ENCODE results near the gene RBM18. TPM values are rescaled to one million over a fixed set of nuclear protein-coding genes. Genes with fewer than 3 reads are reported as not detected.
A peak's percentile ranks its signal among the peaks of the same experiment; 100 is the strongest.

The RBM18 gene
- total and polyA plus RNA-seq, 2 of the 4 experiments (the other 2 are of a cell fraction): 8.4 to 15.6 TPM

GRCh38 chr9:122263699-122264349, 816 bp downstream of the RBM18 start:
- Histone ChIP-seq H3K27me3 (ENCODE audit: control insufficient read depth, insufficient read depth, low read length) (no peaks in the 10 kb centered on the region), H4K8ac (ENCODE audit: low read depth in 2 of 2, low read length in 2 of 2) (peak overlapping the region; percentile 82 to 97), H4K91ac (ENCODE audit: insufficient read depth, low read depth, low read length) (peak overlapping the region; percentile 93; the same call in 1 of the 2 replicates), H2AK5ac (ENCODE audit: low read depth, low read length) (peak overlapping the region; percentile 10; the same call in 1 of the 2 replicates), H3K14ac (replicated peaks; ENCODE audit: low read depth, low read length) (peak overlapping the region; percentile 98), H2AK9ac (replicated peaks; ENCODE audit: low read depth, low read length, poor library complexity) (peak overlapping the region; percentile 97), H2AFZ (replicated peaks; ENCODE audit: low read length, poor library complexity) (peak overlapping the region; percentile 100), H3K79me1 (ENCODE audit: low read depth in 1 of 2, low read length in 2 of 2) (peaks cover 48 to 69% of the 10 kb centered on the region in 2 experiments), H3K18ac (ENCODE audit: low read depth, low read length) (peak overlapping the region; percentile 77), H3K9me3 (ENCODE audit: control insufficient read depth, insufficient read depth, low read length) (no peaks in the 10 kb centered on the region), H2BK5ac (ENCODE audit: low read depth, low read length, poor library complexity, severe bottlenecking) (peak overlapping the region; percentile 98), H2BK15ac (ENCODE audit: low read depth, low read length) (peak overlapping the region; percentile 62; the same call in 1 of the 3 replicates), H2BK20ac (ENCODE audit: low read depth, low read length) (no peak overlapping the region), H3K56ac (ENCODE audit: extremely low read depth, insufficient read depth, low read length) (peak overlapping the region; percentile 98), H3K4me1 (ENCODE audit: control insufficient read depth, insufficient read depth, low read length) (no peaks in the 10 kb centered on the region; the same call in 1 of the 2 replicates), H4K5ac (ENCODE audit: low read depth, low read length) (peak overlapping the region; percentile 89), H3K27ac (ENCODE audit: insufficient read depth, low read length) (peak overlapping the region; percentile 99), H3K9me1 (ENCODE audit: insufficient read depth, low read length) (0 out of 2 replicates have a peak, but pooled peaks cover 9% of the 10 kb centered on the region), H3K36me3 (ENCODE audit: control insufficient read depth, insufficient read depth, low read length) (peaks cover 10% of the 10 kb centered on the region), H3K4ac (ENCODE audit: low read depth, low read length) (peak overlapping the region; percentile 98; the same call in 1 of the 2 replicates), H3K4me3 (ENCODE audit: insufficient read depth, low read depth, low read length) (peak overlapping the region; percentile 72), H4K20me1 (ENCODE audit: insufficient read depth, low read length) (no peaks in the 10 kb centered on the region; the same call in 1 of the 2 replicates), H2BK120ac (ENCODE audit: low read depth, low read length) (peak overlapping the region; percentile 35), H3K4me2 (ENCODE audit: low read depth, low read length) (peak overlapping the region; percentile 86), H3K23ac (ENCODE audit: low read depth, low read length) (peak overlapping the region; percentile 96), H3K9ac (ENCODE audit: low read depth, low read length) (peak overlapping the region; percentile 97)
- WGBS, 2 experiments (ENCODE audit: extremely low coverage in 2 of 2, insufficient read length in 1 of 2): 46% methylated on average over 3 of the region's 13 CpGs; no CpG with 5 or more reads in 1 of the 2 experiments
- POLR2A ChIA-PET (ENCODE audit: unreplicated experiment): interaction anchor here (0.6 kb wide), 1 partner anchor 52 kb away, joined by 4 read pairs; no protein-coding TSS in a partner anchor
- intact Hi-C loops (cut with micrococcal nuclease): loop anchor here (1.0 to 5.0 kb wide), 3 partner anchors 53 to 188 kb away; no protein-coding TSS in a partner anchor
- DNase-seq (peak; percentile 13), ATAC-seq (ENCODE audit: low read depth) (no peak)
- BruUV-seq (replicated peaks): no TSS peak
- TF ChIP-seq NFE2L2 (IDR thresholded peaks at IDR 0.05; ENCODE audit: low read depth, low read length) (no peak), RCOR1 (IDR thresholded peaks at IDR 0.05; ENCODE audit: insufficient replicate concordance, low read length) (no peak), RAD21 (IDR thresholded peaks at IDR 0.05; ENCODE audit: low read length) (no peak), POLR2A (IDR thresholded peaks at IDR 0.05; ENCODE audit: low read depth, low read length) (no peak), RFX5 (IDR thresholded peaks at IDR 0.05; ENCODE audit: low read depth, low read length) (no peak), MAZ (IDR thresholded peaks at IDR 0.05; ENCODE audit: borderline replicate concordance, low read depth, low read length) (no peak), CHD1 (IDR thresholded peaks at IDR 0.05; ENCODE audit: low read depth, low read length) (no peak)
- TF ChIP-seq, protein P1, sequence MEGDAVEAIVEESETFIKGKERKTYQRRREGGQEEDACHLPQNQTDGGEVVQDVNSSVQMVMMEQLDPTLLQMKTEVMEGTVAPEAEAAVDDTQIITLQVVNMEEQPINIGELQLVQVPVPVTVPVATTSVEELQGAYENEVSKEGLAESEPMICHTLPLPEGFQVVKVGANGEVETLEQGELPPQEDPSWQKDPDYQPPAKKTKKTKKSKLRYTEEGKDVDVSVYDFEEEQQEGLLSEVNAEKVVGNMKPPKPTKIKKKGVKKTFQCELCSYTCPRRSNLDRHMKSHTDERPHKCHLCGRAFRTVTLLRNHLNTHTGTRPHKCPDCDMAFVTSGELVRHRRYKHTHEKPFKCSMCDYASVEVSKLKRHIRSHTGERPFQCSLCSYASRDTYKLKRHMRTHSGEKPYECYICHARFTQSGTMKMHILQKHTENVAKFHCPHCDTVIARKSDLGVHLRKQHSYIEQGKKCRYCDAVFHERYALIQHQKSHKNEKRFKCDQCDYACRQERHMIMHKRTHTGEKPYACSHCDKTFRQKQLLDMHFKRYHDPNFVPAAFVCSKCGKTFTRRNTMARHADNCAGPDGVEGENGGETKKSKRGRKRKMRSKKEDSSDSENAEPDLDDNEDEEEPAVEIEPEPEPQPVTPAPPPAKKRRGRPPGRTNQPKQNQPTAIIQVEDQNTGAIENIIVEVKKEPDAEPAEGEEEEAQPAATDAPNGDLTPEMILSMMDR (conservative IDR thresholded peaks at IDR 0.05; ENCODE audit: low read depth, low read length): no peak
- TF ChIP-seq, protein P2, sequence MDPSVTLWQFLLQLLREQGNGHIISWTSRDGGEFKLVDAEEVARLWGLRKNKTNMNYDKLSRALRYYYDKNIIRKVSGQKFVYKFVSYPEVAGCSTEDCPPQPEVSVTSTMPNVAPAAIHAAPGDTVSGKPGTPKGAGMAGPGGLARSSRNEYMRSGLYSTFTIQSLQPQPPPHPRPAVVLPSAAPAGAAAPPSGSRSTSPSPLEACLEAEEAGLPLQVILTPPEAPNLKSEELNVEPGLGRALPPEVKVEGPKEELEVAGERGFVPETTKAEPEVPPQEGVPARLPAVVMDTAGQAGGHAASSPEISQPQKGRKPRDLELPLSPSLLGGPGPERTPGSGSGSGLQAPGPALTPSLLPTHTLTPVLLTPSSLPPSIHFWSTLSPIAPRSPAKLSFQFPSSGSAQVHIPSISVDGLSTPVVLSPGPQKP (IDR thresholded peaks at IDR 0.05; ENCODE audit: borderline replicate concordance, low read depth, low read length): no peak
- in situ Hi-C loops (cut with MboI; ENCODE audit: low sequenced_read_pairs): no loop called here
- dilution Hi-C loops (cut with HindIII; ENCODE audit: low sequenced_read_pairs, unreplicated experiment): no loop called here
- CTCF ChIA-PET: interaction anchor here (0.8 to 1.5 kb wide), 2 partner anchors 57 to 86 kb away, joined by 3 to 6 read pairs; no protein-coding TSS in a partner anchor

Data from IMR-90 (cell line).